Measurements from ENCODE around the gene DNAAF5. TPM values are rescaled to one million over a fixed set of nuclear protein-coding genes. Genes with fewer than 3 reads are reported as not detected.

The DNAAF5 gene
- polyA plus RNA-seq (ENCODE audit: insufficient read length in 12 of 12) = 10 to 100 TPM in 11 of 12 donors, not detected in 1; 21.9 to 33.8 (median 24.6) TPM
- long read RNA-seq, donor 1, partial matches to known transcripts = 6 of 11 reads
- long read RNA-seq, donor 1, other reads (novel, unspliced or antisense) = 0 of 11 reads
- long read RNA-seq, donor 2, transcript DNAAF5-201 (13 exons, 3,410 nt) = major isoform, 8 of 9 reads
- long read RNA-seq, donor 2, partial matches to known transcripts = 0 of 9 reads
- long read RNA-seq, donor 2, other reads (novel, unspliced or antisense) = 0 of 9 reads
- long read RNA-seq, donor 3, partial matches to known transcripts = 0 of 5 reads
- long read RNA-seq, donor 3, other reads (novel, unspliced or antisense) = 0 of 5 reads
- long read RNA-seq, donor 4, transcript DNAAF5-201 (13 exons, 3,410 nt) = major isoform, 6 of 9 reads
- long read RNA-seq, donor 4, partial matches to known transcripts = 0 of 9 reads
- long read RNA-seq, donor 4, other reads (novel, unspliced or antisense) = 0 of 9 reads
- long read RNA-seq, donor 5, partial matches to known transcripts = 0 of 1 reads
- long read RNA-seq, donor 5, other reads (novel, unspliced or antisense) = 0 of 1 reads
- long read RNA-seq, donor 6, partial matches to known transcripts = 0 of 2 reads
- long read RNA-seq, donor 6, other reads (novel, unspliced or antisense) = 0 of 2 reads
- long read RNA-seq, donor 7, partial matches to known transcripts = 0 of 4 reads
- long read RNA-seq, donor 7, other reads (novel, unspliced or antisense) = 0 of 4 reads
- long read RNA-seq, donor 8, transcript DNAAF5-201 (13 exons, 3,410 nt) = major isoform, 6 of 6 reads
- long read RNA-seq, donor 8, partial matches to known transcripts = 0 of 6 reads
- long read RNA-seq, donor 8, other reads (novel, unspliced or antisense) = 0 of 6 reads
- long read RNA-seq, donor 9, partial matches to known transcripts = 0 of 1 reads
- long read RNA-seq, donor 9, other reads (novel, unspliced or antisense) = 0 of 1 reads
- long read RNA-seq, donor 10, partial matches to known transcripts = 0 of 4 reads
- long read RNA-seq, donor 10, other reads (novel, unspliced or antisense) = 0 of 4 reads
- long read RNA-seq, donor 11, transcript DNAAF5-201 (13 exons, 3,410 nt) = major isoform, 7 of 8 reads
- long read RNA-seq, donor 11, partial matches to known transcripts = 0 of 8 reads
- long read RNA-seq, donor 11, other reads (novel, unspliced or antisense) = 0 of 8 reads

DNA sequence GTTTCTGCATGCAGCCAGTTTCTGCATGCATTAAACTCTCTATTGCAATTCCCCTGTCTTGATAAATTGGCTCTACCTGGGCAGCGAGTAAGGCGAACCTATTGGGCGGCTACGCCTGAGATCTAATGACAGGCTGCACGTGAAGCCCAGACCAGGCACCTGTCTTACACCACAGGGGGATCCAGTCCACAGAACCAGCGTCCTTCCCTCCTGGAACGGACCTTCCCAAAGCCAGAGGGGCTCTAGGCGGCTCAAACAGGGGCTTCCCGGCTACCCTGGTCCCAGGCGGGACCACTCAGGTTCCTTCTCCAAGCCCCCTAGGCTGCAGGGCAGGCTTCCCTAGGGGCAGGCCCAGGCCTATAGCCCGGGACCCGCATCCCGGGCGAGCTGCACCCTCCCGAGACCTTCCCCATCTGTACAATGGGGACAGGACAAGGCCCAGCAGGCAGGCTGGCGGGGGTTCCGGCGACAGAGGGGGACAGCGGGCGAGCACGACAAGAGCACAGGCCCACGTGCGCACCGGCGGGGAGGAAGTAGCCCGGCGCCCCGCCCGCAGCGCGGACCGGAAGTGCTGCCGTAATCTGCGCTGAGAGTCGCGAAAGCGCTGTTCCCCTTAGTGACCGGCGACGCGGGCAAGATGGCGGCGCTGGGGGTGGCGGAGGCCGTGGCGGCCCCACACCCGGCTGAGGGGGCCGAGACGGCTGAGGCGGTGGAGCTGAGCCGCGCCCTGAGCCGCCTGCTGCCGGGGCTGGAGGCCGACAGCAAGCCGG lies at the start of gene DNAAF5:
Gene DNAAF5 (plus strand): TSS at position 616 of the 770 bp plus-strand sequence. CDS start 22 bp downstream, at position 638.
- DNase-seq = peak; percentile 86

DNA sequence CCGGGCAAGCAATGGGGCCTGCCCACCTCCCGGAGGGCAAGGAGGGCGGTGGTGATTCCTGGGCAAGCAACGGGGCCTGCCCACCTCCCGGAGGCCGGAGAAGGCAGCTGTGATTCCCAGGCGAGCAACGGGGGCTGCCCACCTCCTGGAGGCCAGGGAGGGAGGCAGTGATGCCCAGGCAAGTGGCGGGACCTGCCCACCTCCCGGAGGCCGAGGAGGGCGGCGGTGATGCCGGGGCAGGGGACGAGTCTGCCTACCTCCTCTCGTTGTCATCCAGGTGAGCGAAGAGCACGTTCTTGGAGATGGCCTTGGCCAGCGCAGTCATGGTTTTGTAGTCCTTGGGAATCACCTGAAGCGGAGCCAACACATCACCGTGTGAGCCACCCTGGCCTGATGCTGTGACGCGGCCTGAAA lies 49.5 kb upstream of the DNAAF5 start:
- no peak for DNase-seq

DNA sequence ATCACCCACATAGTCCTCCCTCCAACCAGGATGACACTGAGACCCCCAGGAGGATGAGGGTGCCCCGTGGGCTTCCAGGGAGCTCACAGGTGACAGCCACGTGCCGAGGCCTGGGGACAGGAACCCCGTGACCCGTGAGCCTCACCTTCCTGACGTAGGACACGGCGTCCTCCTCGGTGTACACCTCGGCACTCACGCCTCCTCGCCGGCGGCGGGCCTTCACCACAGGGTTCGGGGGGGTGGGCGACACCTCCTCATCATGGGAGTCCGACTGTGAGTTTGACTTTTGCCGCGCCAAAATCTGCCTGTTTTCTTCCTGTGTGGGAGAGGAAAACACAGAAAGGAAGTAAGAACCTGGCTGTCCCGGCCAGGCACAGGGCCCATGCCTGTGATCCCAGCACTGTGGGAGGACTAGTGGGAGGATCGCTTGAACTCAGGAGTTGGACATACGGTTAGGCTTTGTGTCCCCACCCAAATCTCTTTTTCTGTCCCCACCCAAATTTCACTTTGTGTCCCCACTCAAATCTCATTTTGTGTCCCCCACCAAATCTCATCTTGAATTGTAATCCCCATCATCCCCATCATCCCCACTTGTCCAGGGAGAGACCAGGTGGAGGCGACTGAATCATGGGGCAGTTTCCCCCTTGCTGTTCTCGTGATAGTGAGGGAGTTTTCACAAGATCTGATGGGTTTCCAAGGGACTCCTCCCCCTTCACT lies 45.9 kb upstream of the DNAAF5 start:
- no peak for DNase-seq

DNA sequence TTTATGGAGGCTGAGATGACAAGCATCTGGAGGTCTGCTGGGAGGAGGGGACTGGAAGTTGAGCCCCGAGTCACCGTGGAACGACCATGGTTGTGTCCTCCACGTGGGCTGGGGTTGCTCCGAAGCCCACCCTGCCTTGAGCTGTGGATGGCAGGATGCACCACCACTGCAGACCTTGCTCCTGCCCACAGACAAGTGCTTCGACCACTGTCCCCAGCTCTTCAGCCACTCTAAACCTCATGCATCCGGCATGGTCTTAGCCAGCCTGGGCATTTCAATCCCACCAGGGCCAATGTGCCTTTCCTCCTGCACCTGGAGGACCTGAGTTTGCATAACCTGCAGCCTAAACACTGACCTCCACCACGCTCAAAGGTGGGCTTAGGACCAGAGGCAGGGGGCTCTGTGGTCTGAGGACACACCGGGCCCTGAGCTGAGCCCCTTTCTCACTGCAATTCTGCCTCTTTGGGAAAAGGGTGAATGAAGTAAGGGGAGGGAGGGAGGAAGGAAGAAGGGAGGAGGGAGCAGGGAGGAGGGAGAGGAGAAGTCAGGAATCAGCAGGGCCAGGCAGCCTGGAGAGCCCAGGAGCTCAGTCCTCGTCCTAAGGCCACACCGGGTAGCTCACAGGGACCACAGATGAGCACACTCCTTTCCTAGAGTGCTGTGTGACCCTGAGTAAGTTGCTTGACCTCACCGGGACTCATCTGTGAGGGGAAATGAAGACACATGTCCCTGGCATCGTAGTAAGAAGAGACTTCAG lies 44.8 kb upstream of the DNAAF5 start:
- DNase-seq = no peak

DNA sequence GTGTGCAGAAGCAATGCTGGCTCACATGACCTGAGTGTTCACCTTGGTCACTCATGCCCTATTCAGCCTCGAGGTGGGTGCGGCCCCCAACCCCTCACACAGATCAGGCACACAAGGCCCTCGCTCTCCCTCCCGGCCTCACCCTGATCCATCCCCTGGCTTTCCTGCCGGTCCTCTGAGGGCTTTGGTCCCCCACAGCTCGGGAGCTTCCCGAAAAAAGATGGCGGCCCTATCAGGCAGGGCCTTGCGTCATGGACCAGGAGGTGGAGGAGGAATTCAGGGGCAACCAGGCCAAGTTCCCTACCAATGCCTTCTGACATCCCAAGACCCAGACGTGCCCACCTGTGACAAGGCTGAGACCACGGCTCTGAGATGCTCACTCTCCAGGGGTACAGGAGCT lies 43.7 kb upstream of the DNAAF5 start:
- no peak for DNase-seq

DNA sequence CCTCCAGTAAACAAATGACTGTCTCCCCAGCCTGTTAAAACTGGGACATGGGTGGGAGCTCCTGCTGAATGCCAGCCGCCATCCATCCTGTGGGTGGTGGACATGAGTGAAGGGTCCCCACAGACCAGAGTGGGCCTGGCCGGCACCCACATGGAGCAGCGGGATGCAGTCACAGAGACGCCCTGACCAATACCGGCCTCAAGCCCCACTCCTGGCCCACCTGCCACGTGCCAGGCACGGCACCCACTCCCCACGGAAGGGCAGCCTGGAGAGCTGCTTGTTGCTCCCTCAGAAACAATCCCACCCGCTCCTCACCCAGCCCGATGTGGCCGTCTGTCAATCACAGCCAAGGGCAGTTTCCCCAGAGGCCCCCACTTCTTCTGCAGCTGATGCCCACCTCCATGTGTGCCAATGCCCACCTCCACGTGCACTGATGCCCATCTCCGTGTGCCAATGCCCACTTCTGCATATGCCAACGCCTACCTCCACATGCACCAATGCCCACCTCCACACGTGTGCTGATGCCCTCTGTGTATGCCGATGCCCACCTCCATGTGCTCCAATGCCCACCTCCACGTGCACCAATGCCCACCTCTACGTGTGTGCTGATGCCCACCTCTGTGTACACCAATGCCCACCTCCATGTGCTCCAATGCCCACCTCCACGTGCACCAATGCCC lies 42.8 kb upstream of the DNAAF5 start:
- DNase-seq = no peak

DNA sequence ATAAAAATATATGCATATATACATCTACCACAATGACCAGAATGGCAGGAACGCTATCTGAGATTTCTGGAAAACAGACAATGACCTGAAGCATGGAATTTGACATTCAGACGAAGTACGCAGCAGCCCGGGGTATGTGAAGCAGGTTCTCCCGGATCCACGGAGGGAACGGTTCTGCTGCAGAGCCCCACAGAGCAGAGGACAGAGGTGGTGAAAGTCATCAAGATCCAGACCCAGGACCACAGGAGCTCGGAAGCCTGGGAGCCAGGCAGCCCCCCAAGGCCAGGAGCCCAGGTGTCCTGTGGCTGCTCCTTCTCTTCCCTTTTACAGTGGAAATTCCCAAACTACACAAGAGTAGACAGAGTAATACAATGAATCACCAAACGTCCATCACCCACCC lies 42.1 kb upstream of the DNAAF5 start:
- no peak for DNase-seq

DNA sequence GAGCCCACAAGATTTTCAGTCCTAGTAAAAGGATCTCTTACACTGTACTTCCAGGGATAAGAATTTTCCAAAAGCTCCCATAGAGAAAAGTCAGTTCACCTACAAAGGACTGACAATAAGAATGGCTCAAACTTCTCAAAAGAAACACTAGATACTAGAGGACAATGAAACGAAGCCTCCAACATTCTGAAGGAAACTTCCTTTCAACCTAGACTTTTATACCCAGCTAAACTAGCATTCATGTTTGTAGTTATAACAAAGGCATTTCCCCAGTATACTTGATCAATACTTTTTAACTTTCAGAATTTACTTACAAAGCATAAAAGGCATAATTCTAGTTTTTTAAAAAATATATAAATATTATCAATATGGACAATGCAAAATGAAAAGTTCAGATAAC lies 41.0 kb upstream of the DNAAF5 start:
- DNase-seq = no peak

DNA sequence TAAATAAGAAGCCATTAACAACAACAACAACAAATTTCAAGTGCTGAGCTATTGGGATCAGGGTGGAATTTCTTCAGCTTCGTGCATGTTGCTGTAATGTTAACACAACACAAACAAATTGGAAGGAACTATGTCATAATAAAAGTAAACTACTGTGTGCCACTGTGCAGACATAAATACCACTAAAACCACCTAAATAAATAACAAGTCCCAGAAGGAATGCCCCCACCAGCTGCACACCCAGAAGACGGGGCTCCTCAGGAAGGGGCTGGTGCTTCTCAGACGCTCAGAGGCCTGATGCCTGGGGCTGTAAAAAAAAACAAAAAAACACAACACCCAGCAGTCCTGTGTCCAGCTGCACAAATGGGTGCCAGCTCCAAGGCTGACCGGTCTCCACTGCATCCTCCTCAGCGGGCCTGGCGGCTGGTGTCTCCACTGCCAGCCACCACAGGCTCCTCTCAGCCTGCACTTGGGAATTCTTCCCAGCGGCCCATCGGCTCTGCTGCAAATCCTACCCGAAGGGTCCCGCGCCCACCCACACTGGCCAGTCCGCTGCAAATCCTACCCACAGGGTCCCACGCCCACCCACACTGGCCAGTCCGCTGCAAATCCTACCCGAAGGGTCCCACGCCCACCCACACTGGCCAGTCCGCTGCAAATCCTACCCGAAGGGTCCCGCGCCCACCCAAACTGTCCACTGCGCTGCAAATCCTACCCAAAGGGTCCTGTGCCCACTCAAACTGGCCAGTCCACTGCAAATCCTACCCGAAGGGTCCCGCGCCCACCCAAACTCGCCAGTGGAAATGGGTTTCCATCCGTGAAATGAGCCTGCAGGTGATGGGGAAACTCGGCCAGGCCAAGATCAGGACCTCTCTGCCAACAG lies 35.8 kb upstream of the DNAAF5 start:
- DNase-seq = no peak

DNA sequence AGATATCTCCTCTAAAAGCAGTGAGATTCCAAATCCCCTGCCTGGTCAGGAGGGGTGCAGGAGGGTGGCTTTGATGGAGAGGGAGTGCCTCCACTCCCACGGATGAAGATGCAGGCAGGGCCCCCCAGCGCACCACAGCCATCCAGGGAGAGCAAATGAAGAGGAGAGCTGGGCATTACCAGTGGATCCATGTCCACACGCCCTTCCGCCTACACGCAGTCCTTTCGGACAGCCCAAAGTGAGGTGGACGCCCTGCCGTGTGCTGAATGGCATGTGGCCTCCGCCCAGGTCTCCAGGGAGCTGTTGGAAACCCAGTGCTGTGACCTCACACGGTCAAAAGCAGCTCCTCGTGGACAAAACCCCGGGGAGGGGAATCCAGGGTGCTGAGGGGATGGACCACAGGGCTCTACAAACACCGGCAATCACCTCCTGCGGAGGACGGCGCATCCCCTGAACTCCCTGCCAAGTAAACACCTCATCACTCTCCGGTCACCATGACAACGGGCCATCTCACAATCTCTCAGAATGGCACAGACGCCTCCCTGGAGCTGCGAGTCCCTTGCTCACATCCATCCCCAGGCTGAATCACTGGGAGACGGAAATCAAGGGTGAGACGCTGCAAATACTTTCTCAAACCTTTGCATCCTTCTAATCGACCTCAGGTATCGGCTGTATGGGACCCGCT lies 35.0 kb upstream of the DNAAF5 start:
- no peak for DNase-seq

DNA sequence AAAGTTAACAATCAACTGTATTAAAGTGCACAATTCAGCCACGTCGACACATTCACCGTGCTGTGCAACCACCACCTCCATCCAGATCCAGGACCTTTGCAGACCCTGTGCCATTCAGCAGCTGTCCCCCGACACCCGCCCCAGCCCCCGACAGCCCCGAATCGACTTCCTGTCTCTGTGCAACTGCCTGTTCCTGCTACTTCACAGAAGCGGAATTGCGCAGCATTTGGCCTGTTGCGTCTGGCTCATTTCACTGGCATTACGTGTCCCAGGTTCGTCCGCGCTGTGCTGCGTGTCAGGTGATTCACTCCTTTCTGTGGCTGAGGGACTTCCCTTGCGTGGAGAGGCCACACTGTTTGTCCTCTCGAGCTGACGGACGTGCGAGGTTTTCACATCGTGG lies 33.2 kb upstream of the DNAAF5 start:
- DNase-seq = no peak

DNA sequence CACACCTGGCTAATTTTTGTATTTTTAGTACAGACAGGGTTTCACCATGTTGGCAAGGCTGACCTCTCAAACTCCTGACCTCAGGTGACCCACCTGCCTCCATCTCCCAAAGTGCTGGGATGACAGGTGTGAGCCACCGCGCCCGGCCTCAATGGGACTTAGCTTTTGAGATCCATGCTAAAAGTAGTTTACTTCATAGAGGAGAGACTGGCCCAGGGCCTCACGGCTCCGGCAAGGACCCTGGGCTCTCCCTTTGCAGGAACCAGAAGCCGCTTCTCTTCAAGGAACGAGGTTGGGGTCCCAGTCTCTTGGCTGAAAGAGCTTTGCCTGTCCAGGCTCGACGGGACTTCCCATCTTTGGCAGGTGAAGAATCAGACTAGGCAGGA lies 30.1 kb upstream of the DNAAF5 start:
- no peak for DNase-seq

DNA sequence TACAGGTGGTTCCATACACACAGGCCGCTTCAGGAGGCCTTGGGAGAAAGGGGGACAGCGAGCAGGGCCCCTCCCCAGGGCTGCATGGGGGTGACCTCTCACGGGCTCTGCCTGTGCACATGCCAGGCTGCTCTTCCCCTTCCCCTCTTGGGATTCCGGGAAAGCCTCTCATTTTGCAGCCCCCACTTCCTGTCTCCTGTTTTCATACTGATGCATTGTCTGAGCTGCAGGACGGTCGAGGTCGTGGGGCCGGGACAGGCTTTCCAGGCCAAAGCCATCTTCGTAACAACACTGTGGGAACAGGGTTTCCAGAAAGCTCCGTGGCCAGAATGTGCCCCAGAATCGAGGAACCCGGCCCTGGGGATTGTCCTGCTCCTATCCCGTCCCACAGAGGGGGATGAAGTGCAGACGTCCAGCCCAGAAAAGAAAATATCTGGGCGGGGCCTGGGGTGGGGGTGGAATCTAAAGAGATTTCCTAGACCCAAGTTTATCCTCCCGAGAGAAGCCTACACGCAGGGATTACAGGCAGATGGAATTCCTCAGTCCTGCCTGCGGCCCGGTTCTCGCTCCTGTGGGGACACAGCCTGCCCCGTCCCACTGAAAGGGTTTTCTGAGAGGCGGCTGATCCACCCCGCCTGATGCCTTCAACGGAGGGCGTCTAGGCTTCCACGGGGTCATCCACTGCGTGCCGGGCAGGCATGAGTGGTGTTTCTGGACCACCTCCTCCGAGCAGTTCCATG lies 29.5 kb upstream of the DNAAF5 start:
- no peak for DNase-seq

DNA sequence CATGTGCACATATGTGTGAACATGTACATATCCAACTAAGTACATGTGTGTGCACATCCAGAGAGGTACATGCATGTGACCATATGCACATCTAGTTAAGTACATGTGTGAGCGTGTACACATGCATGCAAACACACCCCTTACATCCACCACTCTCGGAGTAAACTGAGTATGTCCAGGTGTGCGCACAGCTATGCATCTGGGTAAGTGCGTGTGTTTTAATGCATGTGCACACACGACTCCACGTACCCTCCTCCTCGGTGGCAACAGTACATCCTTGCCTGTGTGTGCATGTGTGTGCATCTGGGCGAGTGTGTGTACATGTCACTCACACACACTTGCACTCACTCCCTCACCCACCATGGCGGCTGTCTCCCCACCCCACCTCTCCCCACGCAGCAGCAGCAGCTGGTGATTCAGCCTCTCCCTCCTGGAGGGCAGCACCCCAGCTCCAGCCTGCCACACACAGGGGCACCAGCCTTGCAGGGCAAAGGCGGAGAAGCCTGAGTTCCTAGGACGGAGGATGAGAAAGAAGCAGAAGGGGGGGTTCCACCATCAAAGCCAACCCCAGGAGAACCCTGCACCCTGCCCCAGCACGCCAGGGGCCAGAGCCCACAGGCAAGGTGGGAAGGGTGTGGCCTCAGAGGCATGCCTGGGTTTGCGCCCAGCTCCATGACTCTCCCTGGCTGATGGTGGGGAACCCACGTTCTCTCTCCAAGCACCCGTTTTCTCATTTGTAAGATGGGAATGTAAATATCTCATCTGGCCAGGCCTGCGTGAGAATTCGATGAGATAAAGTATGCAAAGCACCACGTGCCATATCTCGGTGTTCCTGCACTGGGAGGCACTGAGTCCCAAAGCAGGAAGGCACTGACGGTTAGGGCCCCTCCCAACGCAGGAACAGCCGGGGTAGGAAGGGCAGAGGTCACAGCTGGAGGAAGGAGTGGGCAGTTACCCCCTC lies 27.7 kb upstream of the DNAAF5 start:
- no peak for DNase-seq

DNA sequence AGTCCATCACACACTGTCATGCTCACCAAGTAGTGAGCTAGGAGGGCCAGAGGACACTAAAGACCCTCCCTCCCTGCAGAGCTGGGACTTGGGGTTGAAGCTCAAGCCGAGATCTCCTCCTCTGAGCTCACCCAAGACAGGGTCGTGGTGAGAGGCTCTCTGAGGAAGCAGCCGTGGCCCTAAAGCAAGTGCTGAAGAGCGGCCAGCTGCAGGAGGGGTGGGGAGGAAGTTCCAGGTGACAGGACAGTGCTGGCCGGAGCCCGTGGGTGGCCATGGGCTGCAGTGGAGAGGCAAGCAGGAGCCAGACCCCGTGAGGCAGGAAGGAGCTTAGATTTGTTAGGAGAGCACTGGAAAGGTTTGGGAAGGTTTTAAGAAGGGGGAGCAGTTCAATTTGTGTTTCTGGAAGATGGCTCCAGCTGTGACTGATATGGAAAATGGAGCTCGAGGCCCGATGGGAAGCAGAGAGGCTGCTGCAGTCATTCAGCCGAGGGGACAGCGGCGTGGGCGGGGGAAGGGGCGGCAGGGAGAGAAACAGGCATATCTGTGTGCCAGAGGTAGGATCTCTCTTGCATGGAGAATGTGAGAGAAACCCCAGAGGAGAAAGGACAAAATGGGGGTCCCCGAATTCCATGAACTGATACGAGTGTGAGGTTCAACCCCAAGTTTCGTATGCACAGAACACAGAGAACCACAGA lies 26.9 kb upstream of the DNAAF5 start:
- no peak for DNase-seq
